Body of pancreas (tissue), 4 donors: ENCODE results near the gene ZNF346. TPM values are rescaled to one million over a fixed set of nuclear protein-coding genes. Genes with fewer than 3 reads are reported as not detected.

Experiments used
- ATAC-seq: fragments of 150-250 bp; one replicate; pipeline ENCODE4 v1.9.1; 2016
- DNase-seq, 4 donors: peaks; one replicate each; pipeline ENCODE4 v3.0.0-alpha.2; 2019
- H3K27ac ChIP-seq, 4 donors: fragments of 200-600 bp; sonication (generic); 1 replicate in 3 of 4; 2 replicates in 1 of 4; pipeline versions ENCODE4 v1.5.1 to v1.6.1; 2016 to 2019; ENCODE audit warnings: mild to moderate bottlenecking in 1 of 4, mixed read lengths in 1 of 4, moderate library complexity in 1 of 4
- H3K27me3 ChIP-seq, 2 donors: fragments of 200-600 bp; sonication (generic); one replicate each; pipeline ENCODE4 v1.6.0; 2016; ENCODE audit warnings: mild to moderate bottlenecking in 1 of 2
- H3K36me3 ChIP-seq, 2 donors: fragments of 200-600 bp; sonication (generic); replicated peaks in 1 of 2; 2 replicates each; pipeline ENCODE4 v1.5.1; 2016; ENCODE audit warnings: low read depth in 2 of 2; ENCODE audit not compliant: insufficient read depth in 1 of 2
- H3K4me1 ChIP-seq: fragments of 200-600 bp; sonication (generic); one replicate; pipeline ENCODE4 v1.6.0; 2016
- H3K4me3 ChIP-seq, 2 donors: fragments of 200-600 bp; sonication (generic); 1 replicate in 1 of 2; 2 replicates in 1 of 2; pipeline ENCODE4 v1.5.1; 2016 to 2019
- H3K9me3 ChIP-seq, 3 donors: fragments of 200-600 bp; sonication (generic); 1 replicate in 2 of 3; 2 replicates in 1 of 3; pipeline ENCODE4 v1.5.1; 2016
- CTCF ChIP-seq, 7 experiments: fragments of 450-650 bp in 4 of 7; fragments of 200-600 bp in 3 of 7; sonication (generic) in 3 of 7; IDR thresholded peaks; one replicate each; pipeline ENCODE4 v1.5.1; 2016 to 2019; ENCODE audit warnings: antibody characterized with exemption in 7 of 7
- POLR2A ChIP-seq, 3 donors: fragments of 450-650 bp; IDR thresholded peaks; one replicate each; pipeline ENCODE4 v1.6.1; 2016; ENCODE audit warnings: antibody characterized with exemption in 3 of 3, mild to moderate bottlenecking in 2 of 3
- WGBS, 2 donors: methylation state at CpG; one replicate each; pipeline ENCODE4 v1.1.5; 2017; 5-methylcytosine and 5-hydroxymethylcytosine counted together
- intact Hi-C: fragments of 100-400 bp; cut with DNase I; formaldehyde crosslinking; loops from one replicate; pipeline ENCODE4 v1.15.1; 2023
- total RNA-seq, 2 donors: library from RNA; depleted of rRNA; stranded (reverse); fragments of >200 nt; gene quantifications; one replicate each; pipeline ENCODE4 v1.1.0, GENCODE V29; 2016

The ZNF346 gene
- total RNA-seq, 2 donors from 2014 or later = 13.5 to 14.5 TPM

GRCh38 chr5:177124486-177124991, 102.0 kb downstream of the ZNF346 start:
- H3K27me3 ChIP-seq = no peaks in the 10 kb centered on the region
- DNase-seq = no peak
- H3K27ac ChIP-seq = no peak overlapping the region
- no peaks in the 10 kb centered on the region for H3K9me3 ChIP-seq
- no peak for TF ChIP-seq CTCF (IDR thresholded peaks at IDR 0.05)
- no peak for TF ChIP-seq POLR2A (IDR thresholded peaks at IDR 0.05)
- no peaks in the 10 kb centered on the region for H3K4me1 ChIP-seq
- intact Hi-C loops = no loop called here
- H3K36me3 ChIP-seq = no peaks in the 10 kb centered on the region
- 80 to 83% methylated on average over 4 of the region's 4 CpGs for WGBS, 2 donors
- no peak for ATAC-seq
- H3K4me3 ChIP-seq = no peak overlapping the region

- no peak for ATAC-seq
- no peaks in the 10 kb centered on the region for H3K9me3 ChIP-seq
- H3K36me3 ChIP-seq = no peaks in the 10 kb centered on the region
- intact Hi-C loops = no loop called here
- DNase-seq = no peak
- TF ChIP-seq POLR2A (IDR thresholded peaks at IDR 0.05) (no peak), CTCF (IDR thresholded peaks at IDR 0.05) (no peak)
- no peak overlapping the region for H3K27ac ChIP-seq
- H3K4me1 ChIP-seq = no peaks in the 10 kb centered on the region
- H3K27me3 ChIP-seq = no peaks in the 10 kb centered on the region
- H3K4me3 ChIP-seq = no peak overlapping the region
- 77 to 88% methylated on average over 1 of the region's 1 CpG for WGBS, 2 donors
Measured at GRCh38 chr5:177126771-177127170, 104.3 kb downstream of the ZNF346 start.

- intact Hi-C loops = no loop called here
Measured at GRCh38 chr5:177128551-177128981, 106.1 kb downstream of the ZNF346 start.

GRCh38 chr5:177130211-177131018, 107.9 kb downstream of the ZNF346 start:
- Histone ChIP-seq H3K27me3 (no peaks in the 10 kb centered on the region), H3K4me1 (peaks cover 17% of the 10 kb centered on the region), H3K4me3 (no peak overlapping the region), H3K36me3 (no peaks in the 10 kb centered on the region), H3K27ac (no peak overlapping the region), H3K9me3 (no peaks in the 10 kb centered on the region)
- 67 to 74% methylated on average over 4 to 5 of the region's 5 CpGs for WGBS, 2 donors
- TF ChIP-seq CTCF (IDR thresholded peaks at IDR 0.05) (no peak), POLR2A (IDR thresholded peaks at IDR 0.05) (no peak)
- intact Hi-C loops = no loop called here
- DNase-seq (no peak), ATAC-seq (no peak)

More at GRCh38 chr5:177128551-177128981, 106.1 kb downstream of the ZNF346 start:
- TF ChIP-seq CTCF (IDR thresholded peaks at IDR 0.05) = no peak
- no peak for TF ChIP-seq POLR2A (IDR thresholded peaks at IDR 0.05)
- WGBS, 2 donors = 73 to 81% methylated on average over 4 of the region's 4 CpGs
- Histone ChIP-seq H3K36me3 (no peaks in the 10 kb centered on the region), H3K9me3 (no peaks in the 10 kb centered on the region), H3K4me3 (no peak overlapping the region), H3K4me1 (peaks cover 6% of the 10 kb centered on the region), H3K27ac (no peak overlapping the region), H3K27me3 (no peaks in the 10 kb centered on the region)
- DNase-seq (no peak), ATAC-seq (no peak)

Other genes starting within 250 kb of the ZNF346 start
- under 1 TPM; 0.52 to 0.66 TPM for gene UNC5A, start 212.1 kb upstream of the ZNF346 start, total RNA-seq
- 1 to 10 TPM; 1.8 to 3.6 TPM for gene HK3, start 123.3 kb upstream of the ZNF346 start, total RNA-seq
- gene UIMC1, start 15.9 kb upstream of the ZNF346 start, total RNA-seq = 10 to 100 TPM; 19.1 to 27.2 TPM
- gene FGFR4, start 64.2 kb downstream of the ZNF346 start, total RNA-seq = 10 to 100 TPM; 33.7 to 63.9 TPM
- gene NSD1, start 111.1 kb downstream of the ZNF346 start, total RNA-seq = 10 to 100 TPM; 29.8 to 32.0 TPM